HCT116 (cell line): ENCODE data around the gene NCKAP5. TPM values are rescaled to one million over a fixed set of nuclear protein-coding genes. Genes with fewer than 3 reads are reported as not detected.

Source experiments
- ATAC-seq: fragments of 200-7000 bp; cut with Tn5 transposase; 2 replicates; pipeline ENCODE4 v1.9.1; 2020; ENCODE audit warnings: mild to moderate bottlenecking, moderate library complexity
- BruUV-seq: library from RNA; stranded (reverse); fragments of 400-500 nt; replicated peaks from 2 replicates; lab custom pipeline; 2021; lab: Mats Ljungman, UMichigan
- CTCF ChIA-PET: fragments of 300-600 bp; sonication (Branson Sonifier 250); formaldehyde crosslinking; loops from one replicate; lab custom pipeline; 2021; ENCODE audit warnings: antibody characterized with exemption; lab: Charles Lee
- POLR2A ChIA-PET: fragments of 300-600, 350-600 bp; sonication (Branson Sonifier 250); formaldehyde crosslinking; loops from one replicate; lab custom pipeline; 2021; ENCODE audit warnings: antibody characterized with exemption; lab: Charles Lee
- RAD21 ChIA-PET, 2 experiments: fragments of 300-600 bp; sonication (Branson Sonifier 250); formaldehyde crosslinking; loops; one replicate each; lab custom pipeline; 2023; ENCODE audit warnings: low total read pairs in 2 of 2; ENCODE audit not compliant: uncharacterized antibody in 2 of 2, unreplicated experiment in 2 of 2, low non-redundant PET in 1 of 2; lab: Charles Lee
- DNase-seq: peaks from one replicate; pipeline ENCODE4 v3.0.0-alpha.2; 2010; ENCODE audit warnings: low read depth, low spot score
- H2AFZ ChIP-seq: fragments of 200-600 bp; shearing (Covaris generic), sonication (generic); 2 replicates; pipeline ENCODE4 v1.6.1; 2017; ENCODE audit warnings: low read depth, mixed run types, mixed read lengths, antibody characterized with exemption, low read length; ENCODE audit not compliant: poor library complexity, severe bottlenecking
- H3K27ac ChIP-seq: 2 replicates; pipeline ENCODE4 v1.5.1; 2012; ENCODE audit warnings: low read depth, low read length
- H3K27me3 ChIP-seq: fragments of 200-600 bp; sonication (generic); 2 replicates; pipeline ENCODE4 v1.6.1; 2016; ENCODE audit warnings: mixed run types, low read length, mixed read lengths; ENCODE audit not compliant: insufficient read depth
- H3K36me3 ChIP-seq, 2 experiments: fragments of 200-500 bp in 1 of 2; fragments of 200-600 bp in 1 of 2; sonication (Bioruptor generic) in 1 of 2; sonication (generic) in 1 of 2; 2 replicates each; pipeline versions ENCODE4 v1.5.1 to v1.6.1; 2014 to 2016; ENCODE audit warnings: low read length in 2 of 2, inconsistent platforms in 1 of 2, mixed read lengths in 1 of 2, mixed run types in 1 of 2; ENCODE audit not compliant: insufficient read depth in 2 of 2, control insufficient read depth in 1 of 2
- H3K4me1 ChIP-seq, 2 experiments: fragments of 200-600 bp in 1 of 2; sonication (generic) in 1 of 2; 2 replicates each; pipeline versions ENCODE4 v1.5.1 to v1.6.1; 2012 to 2017; ENCODE audit warnings: low read length in 2 of 2, inconsistent platforms in 1 of 2, mild to moderate bottlenecking in 1 of 2, mixed read lengths in 1 of 2, mixed run types in 1 of 2, moderate library complexity in 1 of 2; ENCODE audit not compliant: insufficient read depth in 2 of 2, control insufficient read depth in 1 of 2
- H3K4me2 ChIP-seq: fragments of 200-600 bp; sonication (generic); 2 replicates; pipeline ENCODE4 v1.6.1; 2017; ENCODE audit warnings: mixed run types, low read length, mixed read lengths
- H3K4me3 ChIP-seq, 2 experiments: fragments of 200-600 bp in 1 of 2; sonication (generic) in 1 of 2; replicated peaks in 1 of 2; 2 replicates each; pipeline ENCODE4 v1.5.1; 2011 to 2016; ENCODE audit warnings: low read length in 2 of 2, control low read depth in 1 of 2, low read depth in 1 of 2, mild to moderate bottlenecking in 1 of 2, mixed read lengths in 1 of 2, mixed run types in 1 of 2
- H3K79me2 ChIP-seq: fragments of 200-600 bp; sonication (generic); 2 replicates; pipeline ENCODE4 v1.6.1; 2017; ENCODE audit warnings: mild to moderate bottlenecking, mixed run types, low read length, moderate library complexity, mixed read lengths; ENCODE audit not compliant: insufficient read depth
- H3K9ac ChIP-seq: fragments of 200-600 bp; sonication (generic); 2 replicates; pipeline ENCODE4 v1.6.1; 2016; ENCODE audit warnings: low read length, mixed read lengths
- H3K9me2 ChIP-seq: fragments of 200-600 bp; sonication (generic), shearing (Covaris generic); 2 replicates; pipeline ENCODE4 v1.6.1; 2017; ENCODE audit warnings: mixed run types, mild to moderate bottlenecking, moderate library complexity; ENCODE audit not compliant: insufficient read depth
- H3K9me3 ChIP-seq, 2 experiments: fragments of 200-500 bp in 1 of 2; fragments of 200-600 bp in 1 of 2; sonication (Bioruptor generic) in 1 of 2; sonication (generic) in 1 of 2; 2 replicates each; pipeline ENCODE4 v1.6.1; 2014 to 2017; ENCODE audit warnings: low read length in 2 of 2, mixed read lengths in 2 of 2, inconsistent platforms in 1 of 2, low read depth in 1 of 2, mild to moderate bottlenecking in 1 of 2, mixed run types in 1 of 2, moderate library complexity in 1 of 2; ENCODE audit not compliant: control insufficient read depth in 1 of 2, insufficient read depth in 1 of 2
- H4K20me1 ChIP-seq: fragments of 200-600 bp; sonication (generic), shearing (Covaris generic); 2 replicates; pipeline ENCODE4 v1.6.1; 2017; ENCODE audit warnings: mixed run types, mild to moderate bottlenecking, moderate library complexity; ENCODE audit not compliant: insufficient read depth
- ATF3 ChIP-seq: IDR thresholded peaks from 2 replicates; pipeline ENCODE4 v1.6.1; 2012
- EZH2 ChIP-seq: fragments of 200-600 bp; sonication (generic); IDR thresholded peaks from 2 replicates; pipeline ENCODE4 v1.6.1; 2017; ENCODE audit warnings: antibody characterized with exemption, mixed run types
- EZH2phosphoT487 ChIP-seq: fragments of 200-600 bp; IDR thresholded peaks from 2 replicates; pipeline ENCODE4 v1.6.1; 2018; ENCODE audit warnings: antibody characterized with exemption, borderline replicate concordance
- FOSL1 ChIP-seq: IDR thresholded peaks from 2 replicates; pipeline ENCODE4 v1.6.1; 2012; ENCODE audit warnings: low read depth
- POLR2A ChIP-seq: IDR thresholded peaks from 2 replicates; pipeline ENCODE4 v1.7.0; 2011; ENCODE audit warnings: borderline replicate concordance; ENCODE audit not compliant: insufficient read depth, insufficient read length; ENCODE audit errors: extremely low read depth
- POLR2AphosphoS5 ChIP-seq: IDR thresholded peaks from 2 replicates; pipeline ENCODE4 v1.6.1; 2011; ENCODE audit warnings: mild to moderate bottlenecking, low read depth, low read length, moderate library complexity
- RAD21 ChIP-seq: IDR thresholded peaks from 2 replicates; pipeline ENCODE4 v1.6.1; 2012; ENCODE audit warnings: low read depth, mild to moderate bottlenecking
- SP1 ChIP-seq: IDR thresholded peaks from 2 replicates; pipeline ENCODE4 v1.6.1; 2012; ENCODE audit warnings: low read depth
- SRF ChIP-seq: IDR thresholded peaks from 2 replicates; pipeline ENCODE4 v1.6.1; 2012; ENCODE audit warnings: low read depth
- TCF7L2 ChIP-seq: IDR thresholded peaks from 2 replicates; pipeline ENCODE4 v1.7.0; 2011; ENCODE audit warnings: borderline replicate concordance, inconsistent platforms; ENCODE audit not compliant: insufficient read depth, insufficient read length; ENCODE audit errors: extremely low read depth
- ZFX ChIP-seq: fragments of 450-650 bp; IDR thresholded peaks from 2 replicates; pipeline ENCODE4 v1.6.1; 2017
- intact Hi-C: fragments of 100-400 bp; cut with micrococcal nuclease; formaldehyde crosslinking; loops from 2 replicates; pipeline ENCODE4 v1.10.0; 2022
- total RNA-seq: library from RNA; stranded (reverse); gene quantifications from one replicate; pipeline ENCODE4 v1.2.1, GENCODE V29; 2021; ENCODE audit not compliant: unreplicated experiment
- TF ChIP-seq, protein P1 (sequence below), 3 experiments: fragments of 200-600 bp in 1 of 3; sonication (generic) in 1 of 3; IDR thresholded peaks in 2 of 3; conservative IDR thresholded peaks in 1 of 3; 2 replicates each; pipeline ENCODE4 v1.5.1; 2012 to 2017; ENCODE audit warnings: low read depth in 2 of 3, low read length in 2 of 3, antibody characterized with exemption in 1 of 3, borderline replicate concordance in 1 of 3, control low read depth in 1 of 3, mild to moderate bottlenecking in 1 of 3, mixed read lengths in 1 of 3, mixed run types in 1 of 3, moderate library complexity in 1 of 3; ENCODE audit not compliant: insufficient read depth in 1 of 3
- TF ChIP-seq, protein P2 (sequence below): IDR thresholded peaks from 2 replicates; pipeline ENCODE4 v1.6.1; 2011; ENCODE audit warnings: mild to moderate bottlenecking, low read length, moderate library complexity; ENCODE audit not compliant: insufficient replicate concordance; ENCODE audit errors: extremely low read depth

The NCKAP5 gene
- total RNA-seq, 1 experiment from 2014 or later = 0.30 TPM

DNA sequence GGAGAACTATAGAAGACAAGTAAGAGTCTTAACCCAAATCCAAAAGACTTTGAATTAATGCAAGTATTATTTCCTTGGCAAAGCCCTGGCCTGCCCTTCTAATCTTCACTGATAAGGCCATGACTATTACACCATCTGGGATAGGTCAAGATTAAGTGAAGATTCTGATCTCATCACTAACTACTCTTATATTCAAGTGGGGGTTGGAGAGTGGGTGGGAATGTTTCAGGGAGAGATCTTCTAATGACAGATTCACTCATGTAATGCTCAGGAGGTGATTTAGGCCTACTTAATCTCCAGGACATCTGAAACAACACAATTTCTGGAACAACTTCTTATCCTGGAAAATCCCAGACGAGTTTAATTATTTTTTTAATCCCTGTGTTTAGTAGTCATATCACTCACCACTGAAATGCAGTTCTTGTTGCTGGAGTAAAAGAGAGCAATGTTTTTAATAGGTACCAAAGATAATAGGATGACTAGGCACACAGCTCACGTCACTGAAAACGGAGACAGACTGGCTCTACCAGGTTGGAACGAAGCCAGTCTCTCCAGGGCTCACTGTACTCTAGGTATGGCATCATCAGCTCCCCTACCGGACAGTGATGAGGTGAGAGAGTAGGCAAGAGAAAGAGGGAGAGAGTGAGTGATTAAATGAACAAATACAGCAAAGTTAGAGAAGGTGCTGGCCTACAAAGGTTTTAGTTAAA lies 133.1 kb downstream of the NCKAP5 start:
- no peak overlapping the region for H3K4me3 ChIP-seq
- H4K20me1 ChIP-seq = no peaks in the 10 kb centered on the region
- POLR2A ChIA-PET = no interaction called here
- RAD21 ChIA-PET = no interaction called here
- H3K27me3 ChIP-seq = no peaks in the 10 kb centered on the region
- no peak overlapping the region for H3K9ac ChIP-seq
- intact Hi-C loops = no loop called here
- H3K27ac ChIP-seq = no peak overlapping the region
- H3K9me2 ChIP-seq = no peaks in the 10 kb centered on the region
- H3K79me2 ChIP-seq = no peaks in the 10 kb centered on the region
- CTCF ChIA-PET = no interaction called here
- no peaks in the 10 kb centered on the region for H3K4me1 ChIP-seq
- TF ChIP-seq RAD21 = no peak
- no peaks in the 10 kb centered on the region for H3K9me3 ChIP-seq
- DNase-seq (no peak), ATAC-seq (no peak)
- no peak overlapping the region for H3K4me2 ChIP-seq
- H2AFZ ChIP-seq = no peak overlapping the region
- H3K36me3 ChIP-seq = no peaks in the 10 kb centered on the region
- BruUV-seq = no TSS peak

DNA sequence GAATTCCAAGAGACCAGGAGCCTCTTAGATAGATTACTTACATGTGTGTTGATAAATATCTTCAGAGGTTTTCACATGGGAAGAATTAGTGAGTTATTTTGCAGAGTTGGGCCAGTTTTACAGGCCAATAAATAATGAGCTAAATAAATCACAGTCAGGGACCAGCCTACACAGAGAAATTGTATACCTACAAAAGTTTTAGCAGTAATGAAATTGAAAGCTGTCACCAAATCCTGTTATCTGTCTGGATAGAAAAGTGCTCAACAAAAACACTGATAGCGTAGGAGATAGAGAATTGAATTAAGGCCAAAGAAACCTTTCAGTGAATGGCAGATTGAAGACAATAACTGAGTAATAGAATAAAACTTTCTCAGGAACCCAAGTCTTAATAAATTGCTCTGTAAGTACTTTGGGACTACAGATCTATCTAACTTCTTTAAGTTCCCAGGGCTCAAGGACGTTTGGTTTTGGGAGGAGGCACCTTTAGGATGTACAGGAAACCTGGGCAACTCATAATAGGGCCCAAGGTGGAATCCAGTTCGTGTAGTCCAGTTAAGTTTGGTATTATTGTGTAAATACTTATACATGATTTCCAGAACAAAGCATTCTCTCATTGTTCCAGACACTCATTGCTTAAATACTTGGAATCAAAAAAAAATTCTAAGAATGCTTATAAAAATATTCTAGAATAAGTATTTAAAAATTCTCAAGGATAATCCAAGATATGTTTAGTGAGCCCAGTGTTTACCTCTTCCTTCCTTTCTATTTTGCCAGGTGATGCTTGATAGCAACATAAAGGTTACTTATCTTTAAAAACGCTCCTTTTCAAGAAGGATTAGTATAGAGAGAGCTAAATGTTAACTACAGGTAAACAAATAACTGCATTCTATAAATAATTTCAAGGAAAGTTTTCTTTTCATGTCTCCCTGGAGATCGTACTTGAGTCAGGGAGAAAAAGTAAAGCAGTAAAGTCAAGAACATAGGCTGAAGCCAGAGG lies 134.5 kb downstream of the NCKAP5 start:
- Histone ChIP-seq H3K79me2 (no peaks in the 10 kb centered on the region), H3K9me2 (no peaks in the 10 kb centered on the region), H3K36me3 (no peaks in the 10 kb centered on the region), H3K4me3 (no peak overlapping the region), H3K9ac (no peak overlapping the region), H3K9me3 (no peaks in the 10 kb centered on the region), H3K27me3 (no peaks in the 10 kb centered on the region), H4K20me1 (no peaks in the 10 kb centered on the region), H2AFZ (no peak overlapping the region), H3K4me1 (no peaks in the 10 kb centered on the region), H3K27ac (no peak overlapping the region), H3K4me2 (no peak overlapping the region)
- no TSS peak for BruUV-seq
- RAD21 ChIA-PET = no interaction called here
- DNase-seq (no peak), ATAC-seq (no peak)
- CTCF ChIA-PET = no interaction called here
- intact Hi-C loops = no loop called here
- POLR2A ChIA-PET = no interaction called here
- no peak for TF ChIP-seq TCF7L2
- TF ChIP-seq EZH2 = no peak
- TF ChIP-seq, protein P1, sequence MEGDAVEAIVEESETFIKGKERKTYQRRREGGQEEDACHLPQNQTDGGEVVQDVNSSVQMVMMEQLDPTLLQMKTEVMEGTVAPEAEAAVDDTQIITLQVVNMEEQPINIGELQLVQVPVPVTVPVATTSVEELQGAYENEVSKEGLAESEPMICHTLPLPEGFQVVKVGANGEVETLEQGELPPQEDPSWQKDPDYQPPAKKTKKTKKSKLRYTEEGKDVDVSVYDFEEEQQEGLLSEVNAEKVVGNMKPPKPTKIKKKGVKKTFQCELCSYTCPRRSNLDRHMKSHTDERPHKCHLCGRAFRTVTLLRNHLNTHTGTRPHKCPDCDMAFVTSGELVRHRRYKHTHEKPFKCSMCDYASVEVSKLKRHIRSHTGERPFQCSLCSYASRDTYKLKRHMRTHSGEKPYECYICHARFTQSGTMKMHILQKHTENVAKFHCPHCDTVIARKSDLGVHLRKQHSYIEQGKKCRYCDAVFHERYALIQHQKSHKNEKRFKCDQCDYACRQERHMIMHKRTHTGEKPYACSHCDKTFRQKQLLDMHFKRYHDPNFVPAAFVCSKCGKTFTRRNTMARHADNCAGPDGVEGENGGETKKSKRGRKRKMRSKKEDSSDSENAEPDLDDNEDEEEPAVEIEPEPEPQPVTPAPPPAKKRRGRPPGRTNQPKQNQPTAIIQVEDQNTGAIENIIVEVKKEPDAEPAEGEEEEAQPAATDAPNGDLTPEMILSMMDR (IDR thresholded peaks at IDR 0.05 in 2 of 3, conservative IDR thresholded peaks at IDR 0.05 in 1 of 3; ENCODE audit: borderline replicate concordance in 1 of 3, insufficient read depth in 1 of 3, low read depth in 2 of 3, low read length in 2 of 3) = no peak
- no peak for TF ChIP-seq POLR2AphosphoS5
- TF ChIP-seq ATF3 = no peak
- TF ChIP-seq RAD21 = no peak
- no peak for TF ChIP-seq EZH2phosphoT487
- TF ChIP-seq SRF = no peak
- no peak for TF ChIP-seq POLR2A
- TF ChIP-seq, protein P2, sequence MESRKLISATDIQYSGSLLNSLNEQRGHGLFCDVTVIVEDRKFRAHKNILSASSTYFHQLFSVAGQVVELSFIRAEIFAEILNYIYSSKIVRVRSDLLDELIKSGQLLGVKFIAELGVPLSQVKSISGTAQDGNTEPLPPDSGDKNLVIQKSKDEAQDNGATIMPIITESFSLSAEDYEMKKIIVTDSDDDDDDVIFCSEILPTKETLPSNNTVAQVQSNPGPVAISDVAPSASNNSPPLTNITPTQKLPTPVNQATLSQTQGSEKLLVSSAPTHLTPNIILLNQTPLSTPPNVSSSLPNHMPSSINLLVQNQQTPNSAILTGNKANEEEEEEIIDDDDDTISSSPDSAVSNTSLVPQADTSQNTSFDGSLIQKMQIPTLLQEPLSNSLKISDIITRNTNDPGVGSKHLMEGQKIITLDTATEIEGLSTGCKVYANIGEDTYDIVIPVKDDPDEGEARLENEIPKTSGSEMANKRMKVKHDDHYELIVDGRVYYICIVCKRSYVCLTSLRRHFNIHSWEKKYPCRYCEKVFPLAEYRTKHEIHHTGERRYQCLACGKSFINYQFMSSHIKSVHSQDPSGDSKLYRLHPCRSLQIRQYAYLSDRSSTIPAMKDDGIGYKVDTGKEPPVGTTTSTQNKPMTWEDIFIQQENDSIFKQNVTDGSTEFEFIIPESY = no peak
- no peak for TF ChIP-seq FOSL1
- TF ChIP-seq SP1 = no peak
- TF ChIP-seq ZFX = no peak
